K562 (cell line): ENCODE measurements around the gene TIMP1. TPM values are rescaled to one million over a fixed set of nuclear protein-coding genes. Genes with fewer than 3 reads are reported as not detected.

Experiments
- BRD9 ChIP-seq: fragments of 450-650 bp; IDR thresholded peaks from 2 replicates; pipeline ENCODE4 v1.6.1; 2018; ENCODE audit warnings: low read depth; ENCODE audit not compliant: partially characterized antibody
- C11orf30 ChIP-seq: fragments of 450-650 bp; IDR thresholded peaks from 2 replicates; pipeline ENCODE4 v1.6.1; 2016; ENCODE audit warnings: low read depth, mild to moderate bottlenecking
- CBFA2T3 ChIP-seq: fragments of 450-650 bp; IDR thresholded peaks from 2 replicates; pipeline ENCODE4 v1.6.1; 2017
- NONO ChIP-seq, 2 experiments: fragments of 200-400 bp in 1 of 2; fragments of 450-650 bp in 1 of 2; formaldehyde crosslinking in 1 of 2; IDR thresholded peaks; 2 replicates each; pipeline ENCODE4 v1.6.1; 2017; ENCODE audit warnings: low read depth in 2 of 2, mild to moderate bottlenecking in 2 of 2, moderate library complexity in 2 of 2, low read length in 1 of 2
- NR2F6 ChIP-seq: fragments of 450-650 bp; formaldehyde crosslinking; IDR thresholded peaks from 2 replicates; pipeline ENCODE4 v1.4.0; 2020; ENCODE audit warnings: mild to moderate bottlenecking
- RAD21 ChIP-seq, 2 experiments: fragments of 250-450 bp in 1 of 2; fragments of 450-650 bp in 1 of 2; sonication (Bioruptor Pico) in 1 of 2; formaldehyde crosslinking in 1 of 2; IDR thresholded peaks in 1 of 2; conservative IDR thresholded peaks in 1 of 2; 2 replicates each; pipeline versions ENCODE4 v1.4.0 to v1.8.0; 2020 to 2022; ENCODE audit warnings: mild to moderate bottlenecking in 2 of 2, moderate library complexity in 1 of 2
- polyA plus RNA-seq, 8 experiments: library from polyadenylated mRNA; depleted of rRNA in 4 of 8; stranded (reverse) in 5 of 8; unstranded in 3 of 8; fragments of >200 nt; fragmentation: Nextera tagmentation in 2 of 8; fragmentation: Illumina TruSeq in 1 of 8; extraction: Ambion mirVana in 2 of 8; extraction: Trizol in 1 of 8; gene quantifications; 2 replicates each; pipeline versions ENCODE4 v1.2.1 to v1.2.3, GENCODE V29; 2011 to 2014; ENCODE audit warnings: inconsistent platforms in 1 of 8, missing spikeins in 1 of 8
- total RNA-seq, 7 experiments: library from RNA; depleted of rRNA in 6 of 7; stranded (reverse); fragments of >200 nt in 6 of 7; fragmentation: Illumina TruSeq in 2 of 7; extraction: Trizol in 2 of 7; gene quantifications; 2 replicates each; pipeline versions ENCODE4 v1.2.1 to v1.2.3, GENCODE V29; 2011 to 2021; ENCODE audit warnings: low replicate concordance in 1 of 7
- TF ChIP-seq, protein P1 (sequence below), 2 experiments: fragments of 450-650 bp; formaldehyde crosslinking in 1 of 2; IDR thresholded peaks; 2 replicates each; pipeline versions ENCODE4 v1.4.0 to v1.6.1; 2014 to 2020; ENCODE audit warnings: mild to moderate bottlenecking in 2 of 2, borderline replicate concordance in 1 of 2, low read depth in 1 of 2
- TF ChIP-seq, protein P2 (sequence below): fragments of 250-450 bp; sonication (Bioruptor Pico); IDR thresholded peaks from 2 replicates; pipeline ENCODE4 v1.9.0; 2021; ENCODE audit warnings: mild to moderate bottlenecking
- TF ChIP-seq, protein P3 (sequence below): fragments of 250-450 bp; sonication (Bioruptor Pico); IDR thresholded peaks from 2 replicates; pipeline ENCODE4 v1.8.0; 2022; ENCODE audit warnings: inconsistent platforms

Gene TIMP1
- total and polyA plus RNA-seq, 9 of the 15 experiments (the other 6 are each of a cell fraction or from before 2014, with no cell fraction given), result 115 to 699 (median 273) TPM

DNA sequence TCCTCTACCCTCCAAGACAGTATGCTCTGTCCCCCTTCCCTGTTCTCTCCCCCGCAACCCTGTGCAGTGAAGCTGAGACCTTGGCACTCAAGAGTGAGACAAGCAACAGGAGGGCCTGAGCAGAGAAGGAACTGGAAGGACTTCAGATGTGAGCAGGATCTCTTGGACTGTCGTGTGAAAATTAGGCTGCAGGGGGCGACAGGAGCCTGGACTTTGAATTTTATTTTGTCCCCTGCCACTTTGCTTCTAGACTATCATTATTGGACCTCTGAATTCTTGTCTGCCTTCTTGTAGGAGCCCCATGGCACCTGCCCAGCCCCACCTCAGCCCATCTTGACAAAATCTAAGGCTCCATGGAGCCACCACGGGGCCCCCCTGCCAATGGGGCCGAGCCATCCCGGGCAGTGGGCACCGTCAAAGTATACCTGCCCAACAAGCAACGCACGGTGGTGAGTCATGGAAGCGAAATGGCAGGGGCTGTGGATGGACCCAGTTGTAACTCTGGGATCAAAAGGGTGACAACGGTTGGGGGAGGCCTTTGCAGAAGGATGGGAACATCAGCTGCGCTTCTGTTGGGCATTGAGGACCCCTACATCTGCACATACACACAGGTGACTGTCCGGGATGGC is 19.5 kb upstream of the TIMP1 start (continued):
- TF ChIP-seq, protein P1, sequence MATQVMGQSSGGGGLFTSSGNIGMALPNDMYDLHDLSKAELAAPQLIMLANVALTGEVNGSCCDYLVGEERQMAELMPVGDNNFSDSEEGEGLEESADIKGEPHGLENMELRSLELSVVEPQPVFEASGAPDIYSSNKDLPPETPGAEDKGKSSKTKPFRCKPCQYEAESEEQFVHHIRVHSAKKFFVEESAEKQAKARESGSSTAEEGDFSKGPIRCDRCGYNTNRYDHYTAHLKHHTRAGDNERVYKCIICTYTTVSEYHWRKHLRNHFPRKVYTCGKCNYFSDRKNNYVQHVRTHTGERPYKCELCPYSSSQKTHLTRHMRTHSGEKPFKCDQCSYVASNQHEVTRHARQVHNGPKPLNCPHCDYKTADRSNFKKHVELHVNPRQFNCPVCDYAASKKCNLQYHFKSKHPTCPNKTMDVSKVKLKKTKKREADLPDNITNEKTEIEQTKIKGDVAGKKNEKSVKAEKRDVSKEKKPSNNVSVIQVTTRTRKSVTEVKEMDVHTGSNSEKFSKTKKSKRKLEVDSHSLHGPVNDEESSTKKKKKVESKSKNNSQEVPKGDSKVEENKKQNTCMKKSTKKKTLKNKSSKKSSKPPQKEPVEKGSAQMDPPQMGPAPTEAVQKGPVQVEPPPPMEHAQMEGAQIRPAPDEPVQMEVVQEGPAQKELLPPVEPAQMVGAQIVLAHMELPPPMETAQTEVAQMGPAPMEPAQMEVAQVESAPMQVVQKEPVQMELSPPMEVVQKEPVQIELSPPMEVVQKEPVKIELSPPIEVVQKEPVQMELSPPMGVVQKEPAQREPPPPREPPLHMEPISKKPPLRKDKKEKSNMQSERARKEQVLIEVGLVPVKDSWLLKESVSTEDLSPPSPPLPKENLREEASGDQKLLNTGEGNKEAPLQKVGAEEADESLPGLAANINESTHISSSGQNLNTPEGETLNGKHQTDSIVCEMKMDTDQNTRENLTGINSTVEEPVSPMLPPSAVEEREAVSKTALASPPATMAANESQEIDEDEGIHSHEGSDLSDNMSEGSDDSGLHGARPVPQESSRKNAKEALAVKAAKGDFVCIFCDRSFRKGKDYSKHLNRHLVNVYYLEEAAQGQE (IDR thresholded peaks at IDR 0.05; ENCODE audit: borderline replicate concordance), result peak; percentile 64
- TF ChIP-seq, protein P1 (CRISPR knock-in tag; IDR thresholded peaks at IDR 0.05; ENCODE audit: low read depth), result no peak
- no peak for TF ChIP-seq NONO (IDR thresholded peaks at IDR 0.05; ENCODE audit: low read depth in 2 of 2, low read length in 1 of 2)
- TF ChIP-seq, protein P2, sequence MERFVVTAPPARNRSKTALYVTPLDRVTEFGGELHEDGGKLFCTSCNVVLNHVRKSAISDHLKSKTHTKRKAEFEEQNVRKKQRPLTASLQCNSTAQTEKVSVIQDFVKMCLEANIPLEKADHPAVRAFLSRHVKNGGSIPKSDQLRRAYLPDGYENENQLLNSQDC (CRISPR knock-in tag), result no peak
- peak; percentile 59 to 77 for TF ChIP-seq RAD21 (CRISPR knock-in tag; conservative IDR thresholded peaks at IDR 0.05 in 1 of 2, IDR thresholded peaks at IDR 0.05 in 1 of 2)
- TF ChIP-seq C11orf30, result no peak
- no peak for TF ChIP-seq NR2F6
- peak; percentile 59 for TF ChIP-seq BRD9
- TF ChIP-seq CBFA2T3, result no peak
- TF ChIP-seq, protein P3, sequence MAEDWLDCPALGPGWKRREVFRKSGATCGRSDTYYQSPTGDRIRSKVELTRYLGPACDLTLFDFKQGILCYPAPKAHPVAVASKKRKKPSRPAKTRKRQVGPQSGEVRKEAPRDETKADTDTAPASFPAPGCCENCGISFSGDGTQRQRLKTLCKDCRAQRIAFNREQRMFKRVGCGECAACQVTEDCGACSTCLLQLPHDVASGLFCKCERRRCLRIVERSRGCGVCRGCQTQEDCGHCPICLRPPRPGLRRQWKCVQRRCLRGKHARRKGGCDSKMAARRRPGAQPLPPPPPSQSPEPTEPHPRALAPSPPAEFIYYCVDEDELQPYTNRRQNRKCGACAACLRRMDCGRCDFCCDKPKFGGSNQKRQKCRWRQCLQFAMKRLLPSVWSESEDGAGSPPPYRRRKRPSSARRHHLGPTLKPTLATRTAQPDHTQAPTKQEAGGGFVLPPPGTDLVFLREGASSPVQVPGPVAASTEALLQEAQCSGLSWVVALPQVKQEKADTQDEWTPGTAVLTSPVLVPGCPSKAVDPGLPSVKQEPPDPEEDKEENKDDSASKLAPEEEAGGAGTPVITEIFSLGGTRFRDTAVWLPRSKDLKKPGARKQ, result no peak
